DMS53 (cell line): ENCODE results near the gene IFI16.

Experiments used
- DNase-seq: peaks from one replicate; lab custom pipeline; 2025; lab: John Stamatoyannopoulos, UW

IFI16 gene

GRCh38 chr1:159066108-159066507, 56.4 kb downstream of the IFI16 start:
- no peak for DNase-seq

- peak; percentile 7 for DNase-seq
These were observed 58.3 kb downstream of the IFI16 start for GRCh38 chr1:159067699-159068621.

DNA sequence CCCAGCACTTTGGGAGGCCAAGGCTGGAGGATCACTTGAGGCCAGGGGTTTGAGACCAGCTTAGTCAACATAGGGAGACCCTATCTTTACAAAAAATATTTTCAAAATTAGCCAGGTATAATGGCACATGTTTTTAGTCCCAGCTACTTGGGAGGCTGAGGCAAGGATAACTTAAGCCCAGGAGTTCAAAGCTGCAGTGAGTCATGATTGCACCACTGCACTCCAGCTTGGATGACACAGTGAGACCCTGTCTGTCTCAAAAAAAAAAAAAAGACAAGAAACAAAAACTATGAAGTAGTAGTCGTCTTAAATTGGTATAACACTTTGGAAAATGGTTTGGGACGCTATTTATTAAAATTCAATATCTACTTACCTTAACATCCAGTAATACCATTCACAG, 59.2 kb downstream of the IFI16 start:
- DNase-seq, result no peak

- DNase-seq, result peak; percentile 81
These were observed 62.4 kb downstream of the IFI16 start for GRCh38 chr1:159071970-159072582.

DNA sequence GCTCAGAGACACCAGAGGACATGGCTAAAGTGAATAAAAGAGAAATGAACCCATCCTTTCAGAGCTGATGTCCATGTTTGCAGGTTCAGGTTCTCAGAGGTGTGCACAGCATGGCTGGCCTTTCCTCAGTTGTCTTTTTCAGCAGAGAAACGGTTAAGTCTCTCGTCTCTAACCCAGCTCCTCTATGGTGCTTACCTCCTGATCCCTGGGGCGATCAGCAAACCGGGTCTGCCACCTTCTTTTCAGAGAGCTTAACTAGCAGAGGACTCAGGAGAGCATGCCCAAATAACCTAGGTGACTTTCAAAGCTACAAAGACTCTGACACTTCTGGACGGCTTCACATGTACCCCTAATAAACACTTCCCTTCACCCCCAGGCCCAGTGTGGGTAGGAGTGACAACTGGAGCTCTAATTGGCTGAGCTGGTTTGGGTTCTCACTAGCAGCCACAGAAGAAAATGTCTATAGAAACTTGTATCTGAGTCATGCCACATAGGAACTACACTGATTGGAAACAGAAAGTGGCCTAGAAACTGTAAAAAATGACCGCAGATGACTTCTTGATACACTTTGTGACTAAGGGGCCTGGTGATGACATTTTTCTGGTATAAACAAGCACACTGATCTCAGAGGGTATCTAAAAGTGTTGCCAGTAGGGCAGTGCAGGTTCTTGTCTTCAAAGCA, 66.9 kb downstream of the IFI16 start, which contains the start of gene AIM2:
AIM2 (minus strand) TSS at position 329 of the 682 bp plus-strand sequence. CDS start 3,267 bp downstream, outside the sequence.
- no peak for DNase-seq

GRCh38 chr1:159077120-159077961, 67.6 kb downstream of the IFI16 start:
- no peak for DNase-seq

DNA sequence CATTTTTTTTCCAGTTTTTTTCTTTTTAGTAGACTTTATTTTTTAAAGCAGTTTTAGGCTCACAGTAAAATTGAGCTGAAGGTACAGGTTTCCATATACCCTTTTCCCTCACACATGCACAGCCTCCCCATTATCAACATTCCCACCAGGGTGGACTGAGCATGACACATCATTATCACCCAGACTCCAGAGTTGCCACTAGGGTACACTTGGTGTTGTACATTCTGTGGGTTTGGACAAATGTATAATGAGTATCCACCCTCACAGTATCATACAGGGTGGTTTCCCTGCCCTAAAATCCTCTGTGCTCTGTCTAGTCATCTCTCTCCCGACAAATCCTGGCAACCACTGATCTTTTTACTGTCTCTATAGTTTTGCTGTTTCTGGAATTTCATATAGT, 69.8 kb downstream of the IFI16 start:
- no peak for DNase-seq

DNA sequence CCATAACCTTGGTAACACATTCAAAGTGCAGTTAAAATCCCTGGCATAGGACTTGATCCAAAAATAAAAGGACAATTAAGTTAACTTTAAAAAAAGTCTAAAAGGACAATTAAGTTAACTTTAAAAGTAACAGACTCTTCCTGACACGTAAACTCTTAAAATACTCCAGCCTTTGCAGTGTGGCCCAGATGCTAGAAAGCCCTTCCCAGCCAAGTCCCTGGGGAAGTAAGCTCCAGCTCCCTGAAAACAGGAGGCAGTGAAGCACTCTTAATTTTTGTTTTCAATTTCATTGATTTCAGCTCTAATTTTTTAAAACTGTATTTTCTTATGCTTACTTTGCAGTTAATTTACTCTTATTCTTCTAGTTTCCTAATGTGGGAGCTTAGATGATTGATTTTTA, 71.9 kb downstream of the IFI16 start:
- DNase-seq, result no peak

DNA sequence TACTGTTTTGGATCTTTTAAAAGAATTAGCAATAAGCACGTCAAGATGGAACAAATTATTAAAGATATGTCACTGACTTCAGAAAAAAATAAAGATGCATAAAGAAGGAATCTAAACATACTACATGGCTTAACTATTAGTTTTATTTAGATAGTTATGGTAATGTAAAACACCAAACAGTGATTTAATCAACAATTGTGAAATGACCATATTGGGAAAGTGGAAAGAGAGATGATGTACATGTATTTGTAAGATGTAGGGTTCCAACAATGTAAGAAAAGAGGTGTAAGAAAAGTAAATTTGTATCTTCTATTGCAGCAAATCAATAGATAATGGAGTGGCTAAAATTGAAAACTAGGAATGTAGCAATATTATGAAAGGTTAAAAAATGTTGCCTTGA, 73.3 kb downstream of the IFI16 start:
- DNase-seq, result no peak

- no peak for DNase-seq
These were observed 74.4 kb downstream of the IFI16 start for GRCh38 chr1:159084152-159084551.

DNA sequence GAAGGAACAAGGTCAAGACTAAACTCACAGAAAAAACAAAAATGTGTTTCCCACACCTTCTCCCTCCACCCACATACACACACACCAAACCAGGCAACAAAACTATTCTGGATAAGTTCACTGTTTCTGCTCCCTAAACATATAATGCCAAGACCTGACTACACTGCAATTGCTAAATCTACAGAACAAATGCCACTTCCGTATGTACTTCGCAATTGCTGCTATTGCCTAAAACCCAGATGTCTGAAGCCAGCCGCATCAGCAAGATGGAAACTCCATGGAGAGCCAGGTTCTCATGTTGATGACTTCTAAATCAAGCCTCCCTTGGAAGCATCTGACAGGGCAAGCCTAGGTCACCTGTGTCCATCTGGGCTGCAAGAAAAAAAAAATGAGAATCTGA, 75.2 kb downstream of the IFI16 start:
- no peak for DNase-seq

- peak; percentile 12 for DNase-seq
These were observed 78.3 kb downstream of the IFI16 start for GRCh38 chr1:159088050-159088449.

DNA sequence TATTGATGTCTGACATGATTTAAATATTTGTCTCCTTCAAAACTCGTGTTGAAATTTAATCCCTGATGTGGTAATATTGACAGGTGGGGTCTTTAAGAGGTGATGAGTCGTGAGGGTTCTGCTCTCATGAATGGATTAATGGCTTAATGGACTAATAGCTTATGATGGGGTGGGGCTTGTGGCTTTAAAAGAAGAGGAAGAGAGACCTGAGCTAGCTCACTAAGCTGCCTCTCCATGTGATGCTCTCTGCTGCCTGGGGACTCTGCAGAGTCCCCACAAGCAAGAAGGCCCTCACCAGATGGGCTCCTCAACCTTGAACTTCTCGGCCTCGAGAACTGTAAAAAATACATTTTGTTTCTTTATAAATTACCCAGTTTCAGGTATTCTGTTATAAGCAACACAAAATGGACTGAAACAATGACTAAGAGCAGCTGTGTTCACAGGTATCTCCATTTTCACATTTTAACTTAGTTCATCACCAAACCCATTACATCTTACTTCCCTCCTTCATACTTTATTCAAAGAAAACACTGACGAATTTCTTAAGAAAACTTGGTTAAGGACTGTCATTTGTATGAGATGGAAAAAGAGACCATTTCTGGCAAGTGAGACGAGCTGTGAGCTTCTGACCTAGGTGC, 79.0 kb downstream of the IFI16 start:
- no peak for DNase-seq

DNA sequence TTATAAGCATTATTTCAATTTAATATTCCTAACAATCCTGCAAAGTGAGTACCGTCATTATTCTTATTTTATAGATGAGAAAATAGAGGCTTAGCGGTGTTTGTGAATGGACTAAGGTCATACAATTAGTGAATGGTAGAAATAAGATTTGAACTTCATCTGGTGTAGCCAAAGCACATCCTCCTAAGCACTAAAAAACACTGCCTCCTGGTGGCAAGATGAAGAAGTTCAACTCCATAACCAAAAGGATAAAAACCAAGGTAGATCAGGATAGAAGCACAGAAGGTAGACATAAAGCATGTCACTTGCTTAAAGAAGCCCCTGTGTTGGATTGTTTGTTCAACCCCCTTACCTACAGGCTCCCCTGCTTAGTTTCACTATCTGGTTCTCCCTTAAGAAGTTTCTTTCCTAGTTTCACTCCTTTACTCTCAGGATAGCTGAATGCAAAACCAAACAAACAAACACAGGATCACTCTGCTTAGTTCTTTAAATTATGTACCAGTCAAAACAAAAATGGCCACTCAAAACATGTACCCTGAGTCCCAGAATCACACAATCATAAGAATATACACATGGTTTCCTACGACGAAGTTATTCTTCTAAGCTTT, 79.6 kb downstream of the IFI16 start:
- peak; percentile 42 for DNase-seq

DNA sequence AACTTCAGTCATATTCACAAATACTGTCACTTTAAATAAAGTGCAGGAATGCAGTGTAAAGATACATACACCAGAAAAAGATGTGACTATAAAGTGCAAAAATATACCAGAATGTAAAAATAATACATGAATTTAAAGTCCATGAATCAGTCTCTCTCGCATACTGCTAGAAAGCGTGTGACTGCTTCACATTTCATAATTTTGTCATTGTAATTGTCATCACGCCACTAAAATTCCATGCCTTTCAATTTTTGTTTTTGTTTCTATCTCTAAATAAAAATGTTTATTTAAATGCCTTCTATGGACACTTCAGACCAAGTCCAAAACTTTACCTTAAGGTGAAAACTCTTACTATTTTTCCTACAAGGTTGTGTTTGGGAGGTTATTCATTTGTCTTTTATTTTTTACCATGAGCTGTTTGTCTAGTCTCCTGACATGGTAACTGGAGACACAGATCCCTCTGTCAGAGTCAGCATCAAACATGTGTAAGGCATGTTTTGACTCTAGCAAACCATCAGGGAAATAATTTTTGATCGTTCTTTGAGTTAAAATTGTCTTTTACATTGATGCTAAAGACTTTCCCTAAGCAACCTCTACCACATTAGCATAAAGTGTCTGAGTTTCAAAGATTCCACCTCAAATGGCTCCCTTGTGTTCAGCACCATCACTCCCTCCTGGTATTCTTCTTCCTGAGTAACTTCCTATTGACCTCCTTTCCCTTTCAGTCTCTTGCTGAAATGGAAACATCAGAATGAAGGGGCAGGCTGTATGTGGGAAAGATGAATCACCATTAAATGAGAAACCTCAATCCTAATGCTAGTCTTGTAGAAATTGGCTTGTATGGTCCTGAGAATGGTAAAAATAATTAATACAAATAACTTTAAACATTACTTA, 80.8 kb downstream of the IFI16 start:
- no peak for DNase-seq

DNA sequence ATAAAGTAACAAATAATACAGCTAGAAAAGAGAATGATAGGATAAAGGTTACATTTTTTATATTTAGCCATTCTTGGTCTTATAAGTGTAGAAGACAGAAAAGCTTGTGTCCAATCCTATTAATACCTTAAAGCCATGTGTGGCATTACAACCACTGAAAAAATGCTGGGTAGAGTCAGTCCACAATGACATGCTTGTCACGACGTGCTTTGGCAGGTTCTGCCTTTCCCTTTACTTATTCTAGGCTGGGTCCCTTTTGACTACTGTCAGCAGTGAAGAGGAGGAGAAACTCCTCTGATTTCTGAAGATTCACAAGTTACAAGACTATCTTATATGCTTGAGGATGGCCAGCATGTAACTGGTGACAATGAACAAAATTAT, 81.5 kb downstream of the IFI16 start:
- DNase-seq, result no peak

- DNase-seq, result no peak
These were observed 81.9 kb downstream of the IFI16 start for GRCh38 chr1:159091607-159092031.

DNA sequence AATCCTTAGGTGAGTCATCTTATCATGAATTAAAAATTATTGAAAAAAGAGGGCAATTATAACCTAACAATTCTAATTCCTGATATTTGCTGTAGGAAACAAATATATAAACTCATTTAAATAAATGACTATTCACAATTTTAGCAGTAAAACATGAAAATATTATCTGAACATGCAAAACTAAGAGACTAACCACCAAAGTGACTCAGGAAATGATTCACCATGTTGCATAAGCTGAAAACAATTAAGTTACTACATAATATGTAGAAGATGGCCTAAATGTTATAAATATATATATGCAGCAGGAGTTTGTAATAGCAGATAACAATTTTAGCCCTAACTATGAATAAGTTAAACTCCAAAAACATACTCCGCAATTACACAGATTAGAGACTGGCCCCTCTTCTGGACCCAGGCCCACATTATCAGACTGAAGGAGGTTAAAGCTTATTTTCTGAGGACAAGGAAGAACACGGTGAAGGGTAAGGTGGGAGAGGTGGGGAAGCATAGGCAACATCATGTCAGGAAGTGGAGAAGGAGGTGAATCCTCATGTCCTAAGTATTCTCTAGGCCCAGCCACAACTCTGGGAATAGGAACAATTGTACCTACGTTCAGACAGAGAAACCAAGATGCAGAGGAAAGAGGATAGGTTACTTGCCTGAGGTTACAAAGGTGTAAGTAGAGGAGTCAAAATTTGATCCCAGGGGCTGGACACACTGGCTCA, 82.5 kb downstream of the IFI16 start:
- no peak for DNase-seq

GRCh38 chr1:159098596-159098995, 88.9 kb downstream of the IFI16 start:
- DNase-seq, result peak; percentile 6
